ENCODE measurements around the gene COLEC11. TPM values are rescaled to one million over a fixed set of nuclear protein-coding genes. Genes with fewer than 3 reads are reported as not detected.
"Not testable (repeated sequence)": the region's sequence is repeated elsewhere in the genome, so short reads cannot be mapped to it uniquely, and the experiment has no call there.

COLEC11 gene
- total RNA-seq, 4 donors from 2014 or later, result 2.1 to 19.1 (median 6.6) TPM

GRCh38 chr2:3610881-3611505 is 16.1 kb downstream of the COLEC11 start:
- Histone ChIP-seq H3K4me1 (peaks cover 0 to 3% (median 0%) of the 10 kb centered on the region in 4 donors), H3K36me3 (no peaks in the 10 kb centered on the region), H3K27ac (replicated peaks in 1 of 4) (no peak overlapping the region), H3K9me3 (peaks cover 0 to 4% (median 1%) of the 10 kb centered on the region in 4 donors), H3K4me3 (no peak overlapping the region), H3K27me3 (no peaks in the 10 kb centered on the region)
- intact Hi-C loops (cut with DNase I), result no loop called here
- TF ChIP-seq CTCF (IDR thresholded peaks at IDR 0.05) (no peak), POLR2AphosphoS5 (IDR thresholded peaks at IDR 0.05) (no peak), POLR2A (IDR thresholded peaks at IDR 0.05; ENCODE audit: low read depth) (no peak), EP300 (IDR thresholded peaks at IDR 0.05) (no peak)
- WGBS, result 78% methylated on average over 23 of the region's 23 CpGs
- no peak for DNase-seq (ENCODE audit: extremely low spot score)

- WGBS, result 86% methylated on average over 11 of the region's 11 CpGs
- no peaks in the 10 kb centered on the region for H3K4me1 ChIP-seq
- no peak overlapping the region for H3K27ac ChIP-seq (replicated peaks in 1 of 4)
- intact Hi-C loops (cut with DNase I), result no loop called here
- no peaks in the 10 kb centered on the region for H3K27me3 ChIP-seq
- no peak overlapping the region for H3K4me3 ChIP-seq
- TF ChIP-seq CTCF (IDR thresholded peaks at IDR 0.05) (no peak), POLR2AphosphoS5 (IDR thresholded peaks at IDR 0.05) (no peak), POLR2A (IDR thresholded peaks at IDR 0.05; ENCODE audit: low read depth) (no peak), EP300 (IDR thresholded peaks at IDR 0.05) (no peak)
- no peak for DNase-seq (ENCODE audit: extremely low spot score)
- no peaks in the 10 kb centered on the region for H3K36me3 ChIP-seq
- peaks cover 0 to 4% (median 1%) of the 10 kb centered on the region in 4 donors for H3K9me3 ChIP-seq
These were observed 16.7 kb downstream of the COLEC11 start for GRCh38 chr2:3611589-3611988.

GRCh38 chr2:3612639-3613523 is 18.0 kb downstream of the COLEC11 start:
- intact Hi-C loops (cut with DNase I), result no loop called here
- Histone ChIP-seq H3K36me3 (no peaks in the 10 kb centered on the region), H3K9me3 (peaks cover 0 to 4% (median 1%) of the 10 kb centered on the region in 4 donors), H3K27ac (replicated peaks in 1 of 4) (no peak overlapping the region), H3K4me3 (no peak overlapping the region), H3K27me3 (no peaks in the 10 kb centered on the region), H3K4me1 (no peaks in the 10 kb centered on the region)
- DNase-seq (ENCODE audit: extremely low spot score), result no peak
- 86% methylated on average over 27 of the region's 29 CpGs for WGBS
- no peak for TF ChIP-seq CTCF (IDR thresholded peaks at IDR 0.05)
- no peak for TF ChIP-seq POLR2AphosphoS5 (IDR thresholded peaks at IDR 0.05)
- TF ChIP-seq POLR2A (IDR thresholded peaks at IDR 0.05; ENCODE audit: low read depth), result no peak
- TF ChIP-seq EP300 (IDR thresholded peaks at IDR 0.05), result no peak

- no peaks in the 10 kb centered on the region for H3K27me3 ChIP-seq
- 94% methylated on average over 12 of the region's 12 CpGs for WGBS
- DNase-seq (ENCODE audit: extremely low spot score), result no peak
These were observed 18.6 kb downstream of the COLEC11 start for GRCh38 chr2:3613524-3613905.

GRCh38 chr2:3614743-3615142 is 19.8 kb downstream of the COLEC11 start:
- H3K27me3 ChIP-seq; H3K4me3 ChIP-seq; H3K36me3 ChIP-seq; H3K4me1 ChIP-seq; H3K9me3 ChIP-seq; intact Hi-C loops (cut with DNase I); DNase-seq (ENCODE audit: extremely low spot score); H3K27ac ChIP-seq (replicated peaks in 1 of 4): not testable (repeated sequence)
- 90% methylated on average over 2 of the region's 2 CpGs for WGBS

More at GRCh38 chr2:3613524-3613905, 18.6 kb downstream of the COLEC11 start:
- no peak overlapping the region for H3K27ac ChIP-seq (replicated peaks in 1 of 4)
- no peaks in the 10 kb centered on the region for H3K4me1 ChIP-seq
- H3K36me3 ChIP-seq, result no peaks in the 10 kb centered on the region
- H3K4me3 ChIP-seq, result no peak overlapping the region
- H3K9me3 ChIP-seq, result peaks cover 0 to 4% (median 1%) of the 10 kb centered on the region in 4 donors
- intact Hi-C loops (cut with DNase I), result no loop called here
- TF ChIP-seq POLR2AphosphoS5 (IDR thresholded peaks at IDR 0.05) (no peak), POLR2A (IDR thresholded peaks at IDR 0.05; ENCODE audit: low read depth) (no peak), EP300 (IDR thresholded peaks at IDR 0.05) (no peak), CTCF (IDR thresholded peaks at IDR 0.05) (no peak)

GRCh38 chr2:3615541-3616200 is 20.8 kb downstream of the COLEC11 start:
- H3K27me3 ChIP-seq; H3K9me3 ChIP-seq; H3K4me1 ChIP-seq; intact Hi-C loops (cut with DNase I); DNase-seq (ENCODE audit: extremely low spot score); H3K27ac ChIP-seq (replicated peaks in 1 of 4); H3K36me3 ChIP-seq; H3K4me3 ChIP-seq: not testable (repeated sequence)
- WGBS, result 98% methylated on average over 12 of the region's 46 CpGs

GRCh38 chr2:3616435-3617197 is 21.7 kb downstream of the COLEC11 start:
- WGBS, result 97% methylated on average over 24 of the region's 25 CpGs
- H3K4me1 ChIP-seq; H3K27ac ChIP-seq (replicated peaks in 1 of 4); H3K9me3 ChIP-seq; H3K36me3 ChIP-seq; H3K4me3 ChIP-seq; intact Hi-C loops (cut with DNase I); H3K27me3 ChIP-seq; DNase-seq (ENCODE audit: extremely low spot score): not testable (repeated sequence)

All from esophagus muscularis mucosa (tissue), 4 donors.